Ishikawa (cell line): ENCODE measurements around the gene ABCD1.

Source experiments
- CEBPB ChIP-seq: IDR thresholded peaks from 2 replicates; pipeline ENCODE4 v1.6.1; 2012
- CREB1 ChIP-seq: IDR thresholded peaks from 2 replicates; pipeline ENCODE4 v1.6.1; 2012; ENCODE audit warnings: low read depth
- EGR1 ChIP-seq: IDR thresholded peaks from 2 replicates; pipeline ENCODE4 v1.6.1; 2012
- EP300 ChIP-seq: IDR thresholded peaks from 2 replicates; pipeline ENCODE4 v1.6.1; 2012; ENCODE audit warnings: borderline replicate concordance
- FOXM1 ChIP-seq: IDR thresholded peaks from 2 replicates; pipeline ENCODE4 v1.6.1; 2012; ENCODE audit warnings: low read depth, borderline replicate concordance
- MAX ChIP-seq: IDR thresholded peaks from 2 replicates; pipeline ENCODE4 v1.6.1; 2012
- NFIC ChIP-seq: IDR thresholded peaks from 2 replicates; pipeline ENCODE4 v1.6.1; 2012
- RAD21 ChIP-seq: IDR thresholded peaks from 2 replicates; pipeline ENCODE4 v1.6.1; 2012; ENCODE audit warnings: low read depth
- REST ChIP-seq: IDR thresholded peaks from 2 replicates; pipeline ENCODE4 v1.6.1; 2012; ENCODE audit warnings: low read depth, mild to moderate bottlenecking
- TAF1 ChIP-seq: IDR thresholded peaks from 2 replicates; pipeline ENCODE4 v1.6.1; 2012; ENCODE audit warnings: low read depth, mild to moderate bottlenecking
- TCF12 ChIP-seq: IDR thresholded peaks from 2 replicates; pipeline ENCODE4 v1.6.1; 2012; ENCODE audit warnings: low read depth
- TEAD4 ChIP-seq: IDR thresholded peaks from 2 replicates; pipeline ENCODE4 v1.6.1; 2012
- USF1 ChIP-seq: IDR thresholded peaks from 2 replicates; pipeline ENCODE4 v1.6.1; 2012
- YY1 ChIP-seq: IDR thresholded peaks from 2 replicates; pipeline ENCODE4 v1.6.1; 2012; ENCODE audit warnings: low read depth
- ZBTB7A ChIP-seq: IDR thresholded peaks from 2 replicates; pipeline ENCODE4 v1.6.1; 2012; ENCODE audit warnings: low read depth

The ABCD1 gene

GRCh38 chrX:153725832-153726285 is 1.2 kb downstream of the ABCD1 start:
- TF ChIP-seq TAF1 = no peak
- TF ChIP-seq MAX = no peak
- no peak for TF ChIP-seq TCF12
- TF ChIP-seq EGR1 = no peak
- no peak for TF ChIP-seq FOXM1
- no peak for TF ChIP-seq ZBTB7A
- no peak for TF ChIP-seq RAD21
- no peak for TF ChIP-seq CEBPB
- no peak for TF ChIP-seq YY1
- TF ChIP-seq TEAD4 = no peak
- TF ChIP-seq NFIC = no peak
- TF ChIP-seq USF1 = no peak
- TF ChIP-seq EP300 = no peak
- no peak for TF ChIP-seq REST
- TF ChIP-seq CREB1 = no peak

GRCh38 chrX:153726286-153727122 is 1.8 kb downstream of the ABCD1 start:
- TF ChIP-seq CREB1 = no peak
- TF ChIP-seq EP300 = 0 out of 2 replicates have a peak, but pooled peaks have one; percentile 45
- TF ChIP-seq MAX = no peak; the same call in 1 of the 2 replicates
- peak; percentile 41; the same call in 1 of the 2 replicates for TF ChIP-seq ZBTB7A
- TF ChIP-seq YY1 = 0 out of 2 replicates have a peak, but pooled peaks have one; percentile 14

GRCh38 chrX:153727123-153727931 is 2.7 kb downstream of the ABCD1 start:
- TF ChIP-seq MAX (peak; percentile 78), FOXM1 (no peak), YY1 (no peak), EGR1 (no peak), USF1 (no peak), RAD21 (no peak), TEAD4 (peak; percentile 75), CREB1 (no peak), TAF1 (no peak), ZBTB7A (peak; percentile 5; the same call in 1 of the 2 replicates), CEBPB (no peak), REST (no peak), NFIC (peak; percentile 84), TCF12 (0 out of 2 replicates have a peak, but pooled peaks have one; percentile 30)

- TF ChIP-seq NFIC = no peak
- no peak for TF ChIP-seq YY1
- TF ChIP-seq RAD21 = no peak
- TF ChIP-seq EP300 = no peak
- no peak for TF ChIP-seq TAF1
- TF ChIP-seq EGR1 = no peak
- no peak for TF ChIP-seq USF1
- no peak for TF ChIP-seq TEAD4
- no peak for TF ChIP-seq CREB1
- TF ChIP-seq FOXM1 = no peak
These were observed 3.4 kb downstream of the ABCD1 start for GRCh38 chrX:153728095-153728494.
